Astrocyte of the hippocampus (primary cell): ENCODE measurements around the gene RAD1.
A peak's percentile ranks its signal among the peaks of the same experiment; 100 is the strongest.

Source experiments
- DNase-seq: peaks from one replicate; pipeline ENCODE4 v3.0.0; 2011; ENCODE audit warnings: low read depth, low spot score

RAD1 gene

DNA sequence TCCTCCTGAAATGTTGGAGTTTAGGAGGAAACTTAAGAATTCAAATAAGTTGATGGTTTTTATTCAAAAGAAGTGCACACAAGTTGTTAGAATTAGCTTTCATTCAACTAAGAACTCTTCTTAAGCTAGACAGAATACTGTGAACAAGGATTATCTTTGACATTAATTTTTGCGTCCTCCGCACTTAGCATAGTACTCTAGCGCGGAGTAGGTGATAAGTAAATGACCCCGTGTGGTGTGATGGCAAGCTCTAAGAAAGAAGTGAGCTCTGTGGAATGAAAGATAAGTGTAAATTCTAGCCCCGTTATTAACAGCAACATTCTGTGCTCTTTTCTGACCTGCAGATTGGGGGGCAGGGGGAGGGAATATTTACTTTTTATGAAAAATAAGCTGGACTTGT is 1.2 kb upstream of the RAD1 start:
- DNase-seq: no peak

DNA sequence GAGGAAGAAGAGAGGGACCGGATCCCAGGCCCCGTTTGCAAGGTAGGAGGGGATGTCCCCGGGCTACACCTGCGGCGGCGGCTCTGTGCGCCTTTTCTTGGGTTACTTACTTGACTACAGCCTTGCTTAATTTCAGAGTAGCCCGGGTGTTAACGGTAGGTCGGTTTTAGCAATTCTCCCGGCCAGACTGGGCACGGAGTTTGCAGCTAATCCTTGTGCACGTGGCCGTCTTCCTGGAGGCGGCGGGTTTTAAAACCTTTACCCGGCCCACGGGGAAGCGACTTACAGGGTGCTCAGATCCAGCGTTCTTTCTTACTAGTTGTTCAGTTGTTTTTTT is 520 bp upstream of the RAD1 start:
- no peak for DNase-seq

DNA sequence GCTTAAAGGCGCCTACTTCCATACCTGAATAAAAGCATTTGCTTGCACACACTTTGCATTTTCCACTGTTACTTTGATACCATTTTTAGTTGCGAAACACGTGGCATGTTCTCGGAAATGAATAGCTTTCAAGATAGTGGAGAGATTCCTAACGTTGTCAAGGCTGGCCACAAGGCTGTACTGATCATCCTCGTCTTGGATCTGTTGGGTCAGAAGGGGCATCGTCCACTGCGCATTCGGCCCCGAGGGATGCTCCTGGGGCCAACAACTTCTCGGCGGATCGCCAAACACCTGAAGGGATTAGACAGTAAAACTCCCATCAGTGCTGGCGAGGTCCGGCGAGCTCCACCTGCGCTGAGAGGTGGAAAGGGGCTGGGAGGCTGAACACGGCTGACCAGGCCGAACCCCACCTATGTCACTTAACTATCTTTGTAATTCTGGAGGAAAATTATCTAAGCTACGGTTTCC is 599 bp downstream of the RAD1 start:
- DNase-seq: no peak

DNA sequence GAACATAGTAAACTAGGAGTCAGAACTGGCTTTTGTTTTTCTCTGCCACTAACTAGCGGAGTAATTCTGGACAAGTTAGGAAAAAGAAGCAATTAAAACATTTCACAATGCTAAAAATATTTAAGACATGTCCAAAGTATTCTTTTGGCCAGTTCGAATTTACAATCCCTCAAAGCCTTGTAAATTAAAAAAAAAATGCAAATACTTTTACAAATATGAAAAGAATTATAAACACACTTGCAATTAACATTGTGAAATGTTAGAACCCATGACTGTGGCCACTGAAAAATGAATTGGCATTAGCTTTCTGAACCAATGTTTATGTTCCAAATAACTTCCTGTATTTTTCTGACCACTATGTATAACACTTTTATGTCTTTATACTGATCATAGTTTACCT is 2.2 kb downstream of the RAD1 start:
- DNase-seq: no peak

DNA sequence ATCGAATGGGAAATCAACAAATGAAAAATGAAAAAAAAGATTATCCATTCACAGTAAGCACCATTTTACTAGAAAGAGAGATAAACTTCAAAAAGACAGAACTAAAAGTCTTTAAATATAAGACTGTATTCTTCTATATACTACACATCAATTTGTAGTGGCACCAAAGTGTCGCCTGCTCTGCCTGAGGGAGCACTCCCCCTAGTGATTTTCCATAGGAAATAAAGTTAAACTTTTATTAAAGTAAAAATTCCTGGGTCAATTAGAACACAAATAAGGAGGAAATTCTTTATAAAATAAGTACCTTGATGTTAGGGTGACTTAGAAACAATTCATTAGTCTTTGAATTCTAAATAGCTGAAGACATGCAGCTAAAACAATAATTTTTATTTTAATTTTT is 9.7 kb downstream of the RAD1 start:
- DNase-seq: peak; percentile 23

DNA sequence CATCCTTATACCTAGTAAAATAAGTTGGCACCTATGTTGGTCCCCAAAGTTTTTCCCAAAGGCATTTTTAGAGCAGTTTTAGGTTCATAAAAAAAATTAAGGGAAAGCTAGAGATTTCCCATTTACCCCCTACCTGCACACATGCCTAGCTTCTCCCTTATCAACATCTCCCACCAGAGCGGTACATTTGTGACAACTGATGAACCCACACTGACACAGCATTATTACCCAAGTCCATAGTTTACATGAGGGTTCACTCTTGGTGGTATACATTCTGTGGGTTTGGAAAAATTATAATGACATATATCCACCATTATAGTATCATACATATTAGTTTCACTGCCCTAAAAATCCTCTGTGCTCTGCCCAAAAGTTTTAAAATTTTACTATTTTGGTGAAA is 12.0 kb downstream of the RAD1 start:
- no peak for DNase-seq

DNA sequence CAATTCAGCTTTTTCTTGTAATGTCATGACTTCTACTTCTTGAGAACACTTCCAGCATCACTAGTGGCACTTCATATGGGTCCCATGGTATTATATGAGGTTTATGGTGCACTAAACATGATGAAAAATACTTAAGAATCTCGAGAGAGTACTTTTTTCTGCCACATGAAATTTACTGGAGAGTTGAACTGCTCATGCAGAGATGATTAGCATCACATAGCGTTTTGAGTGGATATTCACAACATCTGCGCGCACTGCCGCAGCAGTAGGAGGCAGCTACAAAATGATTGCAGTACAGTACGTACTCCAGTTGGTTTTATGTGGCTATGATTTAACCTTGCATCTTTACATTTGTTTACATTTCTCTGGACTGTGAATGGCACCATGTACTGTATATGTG is 14.7 kb downstream of the RAD1 start:
- DNase-seq: no peak

DNA sequence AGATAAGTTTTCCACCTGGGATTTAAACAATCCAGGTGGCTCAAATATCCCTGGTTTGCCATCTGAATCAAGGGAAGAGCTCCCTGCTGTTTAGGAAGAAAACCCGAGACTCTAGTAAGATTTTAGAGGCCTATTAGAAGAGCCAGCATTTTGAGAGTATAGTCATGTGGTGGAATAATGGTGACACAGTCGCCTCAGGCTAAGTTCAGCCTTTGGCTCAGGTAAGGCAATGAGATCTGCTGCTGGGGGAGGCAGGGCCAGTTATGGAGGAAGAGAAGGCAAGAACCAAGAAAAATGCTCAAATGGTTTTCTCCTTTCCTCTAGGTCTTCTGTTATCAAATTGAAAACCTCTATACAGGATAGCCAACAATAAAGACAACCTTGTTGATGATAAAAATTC is 16.2 kb downstream of the RAD1 start:
- DNase-seq: no peak

DNA sequence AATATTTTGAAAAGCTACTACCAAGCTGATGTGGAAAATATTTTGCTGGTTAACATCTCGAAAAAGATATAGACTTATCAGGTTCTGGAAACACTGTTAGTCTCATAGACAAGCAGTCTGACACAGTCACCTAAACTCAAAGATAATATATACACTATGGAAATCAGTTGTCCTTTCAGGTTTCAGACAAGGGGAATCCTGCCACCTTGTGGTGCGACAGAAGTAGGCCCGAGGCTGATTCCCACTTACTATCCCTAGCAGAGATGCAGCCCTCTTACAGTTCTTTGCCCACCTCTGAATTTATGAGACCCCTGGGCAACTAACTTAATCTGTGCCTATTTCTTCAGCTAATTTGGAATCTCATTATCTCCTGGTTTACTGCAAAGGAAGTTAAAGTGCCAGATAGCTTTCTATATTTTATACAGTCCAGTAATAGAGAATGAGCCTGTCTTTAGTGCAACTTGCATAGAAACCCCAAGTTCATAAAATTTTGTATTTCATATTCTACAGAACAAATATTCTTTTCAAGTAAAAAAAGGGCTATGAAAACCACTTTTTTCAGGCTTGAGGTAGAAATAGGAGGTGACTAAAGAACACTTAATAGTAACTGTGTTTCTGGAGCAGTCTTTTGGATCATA is 16.9 kb downstream of the RAD1 start:
- peak; percentile 85 for DNase-seq

DNA sequence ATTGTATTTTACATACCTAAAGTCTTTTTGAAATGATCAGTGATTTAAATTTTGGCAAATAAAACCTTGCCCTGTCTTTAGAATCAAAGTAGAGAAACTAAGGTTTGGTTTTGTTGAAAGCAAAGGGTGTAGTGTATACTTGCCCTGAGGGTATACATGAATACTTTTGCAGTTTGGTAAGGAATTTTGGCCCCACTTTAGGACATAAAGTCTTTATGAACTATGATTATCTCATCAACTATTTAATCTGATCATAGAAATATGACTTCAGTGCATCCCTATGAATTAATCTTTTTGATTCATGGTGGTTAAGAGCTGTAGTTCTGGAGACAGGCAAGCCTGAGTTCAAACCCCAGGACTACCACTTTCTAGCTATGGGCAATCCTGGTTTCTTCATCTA is 17.7 kb downstream of the RAD1 start:
- DNase-seq: no peak

DNA sequence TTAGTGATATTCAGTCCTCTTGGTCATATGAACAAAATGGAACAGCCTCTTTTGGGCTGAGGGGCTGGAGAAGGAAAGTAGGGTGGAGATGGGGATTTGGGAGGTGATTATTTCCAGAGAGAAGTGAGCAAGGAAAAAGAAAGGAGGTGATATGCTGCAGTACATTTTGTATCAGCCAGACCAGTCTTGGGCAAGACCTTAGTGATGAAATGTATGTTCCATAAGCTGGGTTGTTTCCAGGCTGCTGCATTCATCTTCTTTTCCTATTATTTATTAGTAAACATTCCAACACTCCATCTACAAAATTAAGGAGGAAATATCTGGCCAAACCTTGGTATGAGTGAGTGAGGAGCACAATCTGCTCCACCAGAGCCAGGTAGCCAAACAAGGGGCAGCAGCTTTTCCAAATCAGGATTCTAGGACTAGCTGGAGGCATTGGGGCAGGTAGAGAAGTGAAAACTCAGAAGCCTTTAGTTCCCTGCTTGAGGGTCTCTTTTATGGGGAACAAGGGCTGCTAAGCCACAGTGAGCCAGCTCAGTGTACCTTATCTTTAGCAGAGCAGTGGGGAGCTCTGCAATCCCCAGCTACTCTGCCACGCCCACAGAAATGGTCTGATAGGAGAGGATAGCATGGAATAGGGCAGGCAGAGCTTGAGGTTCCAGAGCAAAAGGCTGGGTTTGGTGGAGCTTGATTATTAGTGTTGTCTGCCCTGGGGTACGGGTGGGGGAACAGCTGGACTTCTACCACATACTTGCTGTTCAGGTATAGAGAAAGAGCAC is 19.5 kb downstream of the RAD1 start:
- no peak for DNase-seq

DNA sequence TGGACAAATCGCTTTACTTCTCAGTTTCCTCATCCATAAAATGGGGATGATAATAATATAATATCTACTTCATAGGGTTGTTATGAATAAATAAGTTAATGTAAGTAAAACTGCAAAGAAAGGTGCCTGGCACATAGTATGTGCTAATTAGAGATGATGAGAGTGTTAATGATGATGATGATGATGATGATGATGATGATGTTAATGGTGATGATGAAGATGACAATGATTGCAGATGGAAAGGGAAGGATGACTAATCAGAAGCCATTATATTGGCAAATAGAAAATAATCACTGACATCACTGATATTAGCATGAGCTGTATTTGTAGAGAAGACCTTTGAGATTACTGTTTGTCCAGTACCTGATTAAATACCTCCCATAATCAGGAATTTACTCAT is 20.6 kb downstream of the RAD1 start:
- DNase-seq: no peak

DNA sequence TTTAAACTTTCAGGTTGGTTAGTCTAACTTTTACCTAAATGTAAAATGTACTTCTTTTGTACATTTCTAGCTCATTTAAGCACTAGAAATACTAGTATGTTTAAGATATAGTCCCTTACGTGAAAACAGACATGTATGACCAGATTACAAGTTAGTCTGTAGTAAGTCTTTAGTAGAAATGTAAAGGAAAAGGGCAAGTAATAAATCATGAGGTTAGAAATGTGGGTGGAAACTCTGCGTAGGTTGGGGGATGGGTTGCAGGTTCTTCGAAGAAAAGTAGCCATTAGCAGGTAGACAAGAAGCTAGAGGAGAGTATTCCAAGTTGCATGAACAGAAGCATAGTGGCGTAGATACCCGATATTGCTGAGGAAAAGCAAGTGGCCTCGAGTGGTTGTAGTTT is 22.9 kb downstream of the RAD1 start:
- DNase-seq: no peak

DNA sequence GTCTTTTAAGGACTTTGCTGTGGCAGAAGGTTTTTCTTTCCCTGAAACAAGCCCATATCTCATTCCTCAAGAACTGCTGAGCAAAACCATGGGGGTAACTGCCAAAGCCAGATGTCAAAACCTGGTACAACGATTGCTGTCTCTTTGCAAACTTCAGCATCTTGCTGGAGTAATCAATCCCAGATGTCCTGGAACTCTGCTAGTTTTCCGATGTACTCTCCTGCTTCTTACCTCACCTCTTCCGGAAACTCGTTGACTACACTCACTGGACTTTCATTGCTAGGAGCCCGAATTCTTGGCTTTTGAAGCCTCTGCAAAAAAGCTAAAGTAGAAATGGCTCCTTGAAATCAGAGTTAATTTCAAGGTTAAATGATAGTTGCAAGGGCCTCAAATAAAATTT is 23.3 kb downstream of the RAD1 start:
- DNase-seq: no peak

DNA sequence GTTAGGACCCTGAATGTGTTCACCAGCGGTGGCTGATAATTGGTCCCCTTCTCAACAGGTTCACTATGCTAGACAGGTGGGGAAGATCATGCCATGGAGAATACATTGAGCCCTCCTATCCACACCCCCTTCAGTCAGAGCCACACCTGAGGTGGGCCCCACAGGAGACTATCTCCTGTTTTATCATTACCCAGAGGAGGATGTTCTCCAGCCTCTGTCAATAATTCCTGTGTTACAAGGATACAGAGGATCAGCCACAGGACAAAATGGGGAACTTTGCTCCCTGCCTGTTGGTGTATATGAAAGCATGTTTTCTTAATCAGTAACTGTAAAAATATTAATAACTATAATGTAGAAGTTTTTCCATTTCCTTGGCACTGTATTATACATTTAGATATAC is 25.9 kb downstream of the RAD1 start:
- no peak for DNase-seq

DNA sequence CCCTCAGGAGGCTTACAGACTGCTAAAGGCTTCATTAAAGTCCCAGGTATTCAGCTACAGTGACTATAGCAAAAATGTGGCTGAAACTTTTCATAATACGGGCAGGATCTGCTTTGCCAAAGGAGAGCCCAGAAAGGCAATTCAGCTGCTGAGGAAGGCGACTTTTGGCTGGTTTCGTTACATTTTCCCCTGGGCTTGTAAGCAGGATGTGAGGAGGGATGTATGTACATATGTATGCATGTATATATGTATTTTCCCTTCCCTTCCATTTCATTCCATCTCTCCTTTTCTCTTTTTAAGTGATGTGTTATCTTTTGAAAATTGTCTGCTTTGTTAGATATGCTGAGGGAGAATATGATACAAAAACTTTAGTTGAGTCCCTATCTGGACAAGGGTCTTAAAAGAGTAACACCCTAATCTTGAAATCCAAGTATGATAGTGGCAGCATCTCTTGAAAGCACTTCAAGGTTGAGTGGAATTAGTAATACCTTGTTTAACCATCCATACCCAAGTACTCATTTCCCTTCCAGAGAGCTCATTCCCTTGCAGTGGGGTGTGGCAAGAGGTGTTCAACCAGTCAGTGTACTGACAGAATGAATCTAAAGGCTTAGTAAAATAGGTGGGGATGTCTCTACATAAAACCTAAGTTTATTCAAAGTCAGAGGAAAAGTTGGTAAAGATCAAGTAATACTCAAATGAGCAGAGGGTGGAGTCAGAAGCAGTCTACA is 28.7 kb downstream of the RAD1 start:
- DNase-seq: no peak

DNA sequence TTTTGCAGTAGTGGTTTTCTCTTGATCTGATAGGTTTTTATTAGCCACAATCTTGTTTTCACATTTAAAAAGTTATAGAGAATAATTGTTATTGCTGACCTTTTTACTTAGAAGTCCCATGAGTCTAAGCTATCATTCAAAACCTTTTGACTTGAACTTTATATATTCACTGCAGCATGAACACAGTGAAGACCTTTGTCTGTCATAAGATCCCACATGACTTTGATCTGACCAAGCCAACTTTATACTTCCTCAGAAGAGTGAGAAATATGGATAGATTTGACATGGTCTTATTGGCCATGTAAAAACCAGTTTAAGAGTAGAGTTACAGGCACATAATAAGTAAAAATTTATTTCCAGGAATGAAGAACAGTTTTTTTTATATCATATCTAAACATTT is 34.1 kb downstream of the RAD1 start:
- no peak for DNase-seq

DNA sequence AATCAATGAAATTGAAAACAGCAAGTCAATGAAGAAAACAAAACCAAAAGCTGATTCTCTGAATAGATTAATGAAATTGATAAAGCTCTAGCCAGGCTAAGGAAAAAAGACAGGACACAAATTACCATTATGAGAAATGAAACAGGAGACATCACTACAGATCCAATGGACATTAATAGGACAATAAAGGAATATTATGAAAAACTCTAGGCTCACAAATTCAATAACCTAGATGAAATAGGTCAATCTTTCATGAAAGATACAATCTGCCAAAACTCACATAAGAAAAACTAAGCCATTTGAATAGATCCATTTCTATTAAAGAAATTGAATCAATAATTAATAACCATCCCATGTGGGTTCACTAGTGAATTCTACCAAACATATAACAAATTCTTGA is 39.0 kb downstream of the RAD1 start:
- no peak for DNase-seq

DNA sequence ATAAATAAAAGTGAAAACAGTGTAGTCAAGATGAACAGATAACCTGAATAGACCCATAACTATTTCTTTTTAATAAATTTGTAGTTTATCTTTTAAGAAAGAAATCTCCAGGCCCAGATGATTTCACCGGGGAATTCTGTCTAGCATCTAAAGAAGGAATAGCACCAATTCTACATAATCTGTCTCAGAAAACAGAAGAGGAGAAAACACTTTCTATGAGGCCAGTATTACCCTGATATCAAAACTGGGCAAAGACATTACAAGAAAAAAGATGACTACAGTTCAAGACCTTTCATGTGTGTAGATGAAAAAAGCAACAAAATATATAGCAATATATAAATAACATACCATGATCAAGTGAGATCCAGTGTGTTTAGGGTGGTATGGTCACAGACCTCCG is 44.9 kb downstream of the RAD1 start:
- DNase-seq: no peak

DNA sequence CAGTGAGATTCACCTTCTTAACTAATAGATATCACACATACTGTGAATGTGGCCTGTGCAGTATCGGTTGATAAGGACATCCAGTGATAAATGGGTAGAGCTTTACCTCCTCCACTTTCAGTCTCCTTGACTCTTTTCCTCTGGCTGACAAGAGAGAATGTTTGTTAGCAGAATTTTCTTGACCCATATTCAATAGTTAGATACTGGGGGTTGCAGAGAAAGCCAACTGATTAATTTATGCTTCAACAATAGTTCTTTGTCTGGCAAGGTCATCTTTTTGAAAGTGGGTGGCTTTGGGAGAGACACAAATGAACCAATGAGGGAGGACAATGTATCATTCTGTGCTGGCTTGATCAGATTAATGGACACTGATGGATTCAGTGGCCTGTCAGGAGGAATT is 46.0 kb downstream of the RAD1 start:
- no peak for DNase-seq

DNA sequence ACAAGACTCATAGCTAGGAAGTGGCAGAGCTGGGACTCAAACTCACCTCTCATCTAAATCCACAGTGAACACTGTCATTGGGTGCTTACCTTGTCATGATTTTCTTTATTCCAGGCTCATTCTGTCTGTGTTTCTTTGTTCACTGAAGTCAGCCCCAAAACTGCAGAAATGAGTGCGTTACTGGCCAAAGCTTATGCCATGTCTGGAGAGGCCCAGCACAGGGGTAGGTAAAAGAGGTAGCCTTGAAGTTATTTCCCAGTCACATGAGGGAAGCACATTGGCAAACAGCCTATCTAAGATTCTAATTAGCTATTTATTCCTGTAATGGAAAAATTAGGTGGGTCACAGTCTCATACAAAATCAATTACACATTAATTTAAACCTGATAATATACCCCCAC is 46.5 kb downstream of the RAD1 start:
- DNase-seq: no peak

DNA sequence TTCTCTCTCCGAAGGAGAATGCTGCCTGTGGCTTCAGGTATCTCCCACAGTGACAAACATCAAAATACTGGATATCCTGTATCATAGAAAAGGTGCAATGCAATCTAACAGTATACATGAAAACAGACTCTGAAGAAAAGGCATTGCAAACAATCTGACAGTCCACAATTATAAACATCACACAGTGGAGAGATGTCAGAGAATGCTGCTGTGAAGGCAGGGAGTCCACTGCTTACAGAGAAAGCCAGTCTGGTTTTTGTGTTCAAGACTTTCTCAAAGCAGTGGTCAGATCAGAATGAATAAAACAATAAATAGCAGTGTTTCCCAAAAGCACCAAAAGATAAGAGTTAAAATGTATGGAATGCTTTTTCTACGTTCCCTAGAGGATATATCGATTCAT is 47.6 kb downstream of the RAD1 start:
- DNase-seq: no peak

DNA sequence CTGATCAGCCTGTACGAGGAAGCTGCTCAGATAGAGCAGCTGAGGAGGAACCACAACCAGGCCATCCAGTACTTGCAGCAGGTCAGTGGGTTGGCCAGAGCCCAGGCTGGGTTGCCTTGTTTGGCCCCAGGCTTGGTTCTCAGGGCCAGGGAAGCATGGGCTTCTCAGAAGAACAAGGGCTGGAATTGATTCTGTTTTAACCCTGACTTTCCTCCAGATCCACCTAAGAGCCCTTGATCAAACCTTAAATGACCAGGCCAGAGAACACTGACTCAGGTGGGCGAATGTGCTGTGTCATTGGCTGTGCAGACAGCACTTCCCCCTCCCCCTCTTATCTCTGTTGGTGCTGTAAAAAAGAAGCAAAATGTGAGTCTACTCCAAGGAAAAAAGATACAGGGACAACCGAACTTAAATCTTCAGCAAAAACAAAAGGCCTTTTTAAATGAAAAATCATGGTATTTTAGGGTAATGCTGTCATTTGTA is 48.3 kb downstream of the RAD1 start:
- no peak for DNase-seq
